Endometrium (tissue), 2 donors: Measurements from ENCODE around the gene ARHGEF7.

Source experiments
- FAIRE-seq: peaks from 2 replicates; lab custom pipeline; 2012; peaks lifted over from hg19 to GRCh38; lab: Jason Lieb, UNC
- donor health status: control.
- donor health status: control.

Gene ARHGEF7

DNA sequence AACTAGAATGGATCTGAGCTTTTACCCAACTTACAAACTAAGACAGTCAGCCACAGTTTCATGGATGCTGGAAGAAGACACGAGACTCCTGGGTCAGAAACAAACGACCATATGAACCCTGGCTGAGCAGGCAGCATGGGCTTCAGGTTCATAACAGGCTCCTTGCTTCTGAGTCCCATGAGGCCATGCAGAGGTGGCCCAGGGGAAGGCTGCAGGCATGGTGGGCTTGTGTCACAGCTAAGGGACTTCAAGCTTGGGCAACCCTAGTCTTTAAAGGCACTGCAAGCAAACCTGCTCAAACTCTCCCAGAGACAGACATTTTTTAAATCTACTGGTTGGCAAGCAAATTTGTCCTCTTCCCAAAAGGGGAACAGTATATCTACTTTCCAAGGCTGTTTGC, 5.1 kb upstream of the ARHGEF7 start:
- no peak for FAIRE-seq

DNA sequence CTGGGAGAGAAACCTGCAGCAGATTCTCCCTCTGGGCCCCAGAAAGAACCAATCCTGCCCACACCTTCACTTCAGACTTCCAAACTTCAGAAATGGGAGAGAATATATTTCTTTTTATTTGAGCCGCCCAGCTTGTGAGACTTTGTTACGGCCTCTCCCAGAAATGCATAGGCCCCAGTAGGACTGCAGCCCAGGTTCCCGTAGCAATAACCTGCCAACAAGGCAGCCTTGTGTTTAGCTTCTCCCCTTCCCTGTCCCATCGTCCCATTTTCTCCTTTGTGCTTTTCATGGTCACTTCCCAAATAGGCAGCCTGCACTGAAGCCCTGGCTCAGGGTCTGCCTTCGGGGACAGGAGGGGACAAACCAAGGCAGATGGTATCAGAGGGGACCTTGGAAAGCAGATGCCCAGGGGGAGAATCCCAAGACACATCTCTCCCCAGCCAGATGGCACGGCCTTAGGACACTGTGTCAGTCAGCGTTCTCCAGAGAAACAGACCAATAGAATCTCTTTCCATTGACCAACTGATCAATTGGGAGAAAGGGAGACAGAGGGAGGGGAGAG, 3.7 kb upstream of the ARHGEF7 start:
- FAIRE-seq: no peak

GRCh38 chr13:111112196-111112595, 2.9 kb upstream of the ARHGEF7 start:
- FAIRE-seq: no peak

GRCh38 chr13:111114362-111115060, 599 bp upstream of the ARHGEF7 start:
- no peak for FAIRE-seq

- peak; percentile 91 for FAIRE-seq
These were observed 933 bp downstream of the ARHGEF7 start for GRCh38 chr13:111115965-111116521.

DNA sequence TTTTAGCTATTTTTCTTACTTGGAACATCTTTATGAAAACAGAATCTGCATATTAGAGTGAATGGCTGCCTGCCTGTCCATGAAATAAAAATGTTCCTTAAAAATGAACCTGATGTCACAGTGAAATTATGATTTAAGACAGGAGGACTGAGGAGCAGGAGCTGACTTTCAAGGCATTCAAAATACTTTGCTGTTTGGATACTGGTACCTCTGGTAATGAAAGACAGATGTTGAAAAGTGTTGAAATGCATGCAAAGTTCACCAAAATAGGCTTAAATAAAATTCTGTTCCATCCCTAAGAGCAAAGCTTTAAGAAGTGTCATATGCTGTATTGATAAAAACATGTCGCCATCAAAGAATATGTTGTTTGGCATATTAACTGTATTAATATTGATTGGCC, 1.7 kb downstream of the ARHGEF7 start:
- FAIRE-seq: peak; percentile 89

DNA sequence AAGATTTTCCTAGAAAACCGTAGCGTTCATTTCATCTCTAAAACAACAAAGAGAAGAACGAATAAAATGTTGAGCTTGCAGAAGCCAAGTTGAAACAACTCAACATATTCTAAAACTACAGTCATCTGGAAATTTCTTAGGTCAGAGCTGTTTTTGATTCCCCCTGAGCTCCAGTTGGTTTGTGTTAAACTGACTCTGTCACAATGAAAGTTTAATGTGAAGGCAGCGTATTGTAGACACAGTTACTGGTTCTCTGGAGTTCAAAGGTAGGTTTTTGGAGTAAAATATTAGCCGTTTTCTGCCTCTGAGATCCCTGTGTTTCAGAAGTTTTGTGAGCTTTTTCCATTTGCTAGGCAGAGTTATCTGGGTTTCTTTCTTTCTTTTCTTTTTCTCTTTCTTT, 2.2 kb downstream of the ARHGEF7 start:
- no peak for FAIRE-seq

DNA sequence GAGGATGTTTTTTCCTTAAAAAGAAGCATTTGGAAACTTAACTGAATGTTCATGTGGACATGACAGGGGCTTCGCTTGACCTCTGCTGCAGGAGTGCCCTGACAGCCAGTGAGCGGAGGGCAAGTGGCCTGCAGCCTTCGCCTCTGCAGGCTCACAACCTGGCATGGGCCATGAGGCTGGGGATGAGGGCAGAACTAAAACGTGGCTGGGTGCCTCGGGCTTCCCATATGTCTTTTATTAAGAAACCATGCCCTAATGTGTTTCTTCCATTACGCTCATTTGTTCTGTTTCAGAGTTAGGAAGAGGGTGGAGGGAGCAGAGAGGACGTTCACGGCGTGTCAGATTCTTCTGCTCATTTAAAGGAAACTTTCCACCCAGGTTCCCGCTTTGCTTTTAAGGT, 2.9 kb downstream of the ARHGEF7 start:
- FAIRE-seq: no peak

GRCh38 chr13:111118898-111119607, 3.9 kb downstream of the ARHGEF7 start:
- FAIRE-seq: no peak

DNA sequence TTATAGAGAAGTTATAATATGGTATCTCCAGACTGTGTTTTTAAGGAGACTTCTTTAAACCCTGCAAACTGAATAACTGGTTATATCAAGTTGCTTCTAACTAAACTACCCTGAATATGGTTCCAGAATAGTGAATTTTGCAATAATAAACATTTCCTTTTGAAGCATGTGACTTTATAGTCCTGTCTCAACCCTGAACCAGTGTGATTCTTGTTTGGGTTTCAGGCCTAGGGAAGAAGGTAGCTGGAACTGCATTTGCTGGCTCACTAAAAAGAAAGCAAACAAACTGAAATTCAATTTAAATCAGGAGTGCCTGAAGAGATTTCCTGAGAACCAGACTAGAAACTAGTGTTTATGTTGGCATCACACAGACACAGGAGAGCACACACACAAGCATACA, 4.9 kb downstream of the ARHGEF7 start:
- no peak for FAIRE-seq

- FAIRE-seq: no peak
These were observed 5.3 kb downstream of the ARHGEF7 start for GRCh38 chr13:111120422-111120821.

DNA sequence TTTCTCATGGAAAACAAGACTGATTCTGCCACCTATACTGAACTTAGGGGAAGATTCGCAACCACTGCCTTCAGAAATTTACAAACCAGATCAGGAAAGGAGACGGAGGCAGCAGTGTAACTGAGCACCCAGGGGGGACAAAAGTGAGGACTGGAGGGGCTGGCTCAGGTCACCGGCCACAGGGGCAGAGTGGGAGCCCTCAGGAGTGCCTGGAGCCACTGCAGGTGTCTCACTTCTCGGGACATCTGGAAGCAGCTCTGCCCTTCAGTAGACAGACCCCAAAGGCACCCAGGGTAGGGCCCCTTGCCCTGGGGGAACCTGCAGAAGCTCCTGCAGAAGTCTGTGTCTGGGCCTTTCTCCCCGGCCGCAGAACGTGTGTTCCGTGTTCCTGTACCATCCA, 5.8 kb downstream of the ARHGEF7 start:
- no peak for FAIRE-seq

DNA sequence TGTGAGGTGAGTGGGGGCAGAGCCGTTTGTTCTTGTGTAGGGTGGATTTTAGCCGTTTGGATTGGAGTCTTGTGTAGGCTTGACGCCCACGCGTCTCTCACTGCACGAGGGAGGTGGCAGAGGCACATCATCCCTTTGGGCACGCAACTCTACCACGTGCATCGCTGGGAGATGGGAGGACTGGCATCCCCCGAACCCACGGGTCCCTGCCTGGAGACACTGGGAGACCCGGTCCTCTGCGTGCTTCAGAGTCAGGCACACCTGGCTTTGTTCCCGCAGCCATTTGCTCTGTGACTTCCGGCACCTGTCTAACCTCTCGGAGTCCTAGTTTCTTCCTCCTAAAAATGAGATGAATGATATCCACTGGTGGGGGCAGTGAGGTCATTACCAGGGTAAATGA, 6.4 kb downstream of the ARHGEF7 start:
- no peak for FAIRE-seq

GRCh38 chr13:111122056-111122455, 6.9 kb downstream of the ARHGEF7 start:
- FAIRE-seq: no peak

- no peak for FAIRE-seq
These were observed 7.5 kb downstream of the ARHGEF7 start for GRCh38 chr13:111122631-111123030.

- no peak for FAIRE-seq
These were observed 8.1 kb downstream of the ARHGEF7 start for GRCh38 chr13:111123221-111123620.

- FAIRE-seq: no peak
These were observed 8.5 kb downstream of the ARHGEF7 start for GRCh38 chr13:111123649-111124048.

DNA sequence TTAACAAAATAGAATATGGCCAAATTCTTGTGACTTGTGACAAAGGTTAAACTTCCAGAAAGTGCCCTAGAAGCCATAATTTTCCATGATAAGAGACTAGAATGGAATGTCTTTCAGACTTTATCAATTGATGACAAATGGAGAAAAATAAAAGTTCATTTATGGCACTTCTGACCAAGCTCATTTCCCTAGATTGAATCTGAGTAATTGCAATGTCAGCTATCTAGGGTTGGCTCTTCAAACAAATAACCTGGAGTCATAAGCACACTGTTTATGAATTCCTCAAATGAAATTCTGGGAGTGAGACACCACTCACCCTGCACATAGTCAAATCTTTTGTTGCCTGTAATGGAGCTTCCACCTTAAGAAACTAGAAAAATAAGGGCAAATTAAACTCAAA, 11.4 kb downstream of the ARHGEF7 start:
- FAIRE-seq: no peak

- no peak for FAIRE-seq
These were observed 14.5 kb downstream of the ARHGEF7 start for GRCh38 chr13:111129465-111130115.

DNA sequence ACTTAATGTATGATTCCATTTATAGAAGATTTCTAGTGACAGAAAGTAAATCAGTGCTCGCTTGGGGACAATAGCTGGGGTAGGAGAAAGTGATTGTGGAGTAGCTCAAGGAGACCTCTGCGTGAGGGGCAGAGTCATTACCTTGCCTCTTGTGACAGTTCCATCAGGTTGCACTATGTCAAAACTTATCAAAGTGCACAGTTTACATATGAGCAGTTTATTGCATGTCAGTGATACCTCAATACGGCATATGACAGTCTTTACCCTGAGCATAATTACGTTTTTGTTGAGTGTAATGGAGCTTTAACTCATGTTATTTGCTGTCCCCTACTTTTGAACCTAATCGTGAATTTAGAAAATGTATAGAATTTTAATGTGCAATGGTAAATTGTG, 15.0 kb downstream of the ARHGEF7 start:
- FAIRE-seq: no peak

DNA sequence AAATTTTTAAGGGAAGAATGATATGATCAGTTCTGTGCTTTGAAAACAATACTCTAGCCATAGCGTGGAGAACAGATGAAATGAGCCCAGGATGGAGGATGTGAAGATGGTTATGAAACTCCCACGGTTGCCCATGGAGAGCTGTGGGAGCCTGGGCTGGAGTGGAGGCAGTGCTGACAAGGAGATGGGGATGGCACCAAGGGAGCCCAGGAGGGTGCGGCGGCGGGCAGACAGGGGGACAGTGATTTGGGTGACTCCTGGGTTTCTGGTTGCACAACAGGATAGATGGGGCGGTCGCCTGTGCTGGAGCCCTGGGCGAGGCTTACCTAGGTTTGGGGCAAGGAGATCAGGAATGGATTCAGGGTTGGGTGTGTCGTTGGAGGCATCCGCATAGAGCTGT, 15.9 kb downstream of the ARHGEF7 start:
- FAIRE-seq: no peak

GRCh38 chr13:111131611-111132010, 16.5 kb downstream of the ARHGEF7 start:
- FAIRE-seq: no peak

DNA sequence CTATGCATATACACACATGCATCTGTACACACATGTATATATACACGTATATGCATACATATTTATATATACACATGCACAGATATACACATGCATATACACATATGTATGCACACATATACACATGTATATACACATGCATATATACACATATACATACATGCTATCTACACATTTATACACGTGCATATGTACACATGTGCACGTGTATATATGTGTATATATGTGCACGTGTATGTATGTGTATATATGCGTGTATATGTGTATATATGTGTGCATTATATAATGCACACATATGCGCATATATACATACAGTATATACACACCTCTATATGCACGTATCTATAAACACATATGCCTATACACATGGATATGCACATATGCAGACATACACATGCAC, 17.8 kb downstream of the ARHGEF7 start:
- no peak for FAIRE-seq
